Measurements from ENCODE around the gene PACRG. TPM values are rescaled to one million over a fixed set of nuclear protein-coding genes. Genes with fewer than 3 reads are reported as not detected.

Gene PACRG
- total and polyA plus RNA-seq, 2 donors from 2014 or later: 7.4 to 20.0 TPM

- no peak for FAIRE-seq
- no peaks in the 10 kb centered on the region for H3K9me3 ChIP-seq (ENCODE audit: control insufficient read depth in 2 of 3, insufficient read depth in 1 of 3, low read length in 3 of 3)
- H3K4me1 ChIP-seq (ENCODE audit: control insufficient read depth in 2 of 3, insufficient read depth in 2 of 3, low read depth in 1 of 3, low read length in 3 of 3): no peaks in the 10 kb centered on the region
- H3K27me3 ChIP-seq (ENCODE audit: control insufficient read depth, insufficient read depth, low read length): no peaks in the 10 kb centered on the region
- H3K9ac ChIP-seq (ENCODE audit: low read length in 3 of 3): no peak overlapping the region
- no peak overlapping the region for H3K4me3 ChIP-seq (ENCODE audit: low read length in 3 of 3)
- intact Hi-C loops (cut with DNase I): no loop called here
- H3K36me3 ChIP-seq (ENCODE audit: control insufficient read depth in 2 of 3, insufficient read depth in 3 of 3, low read length in 3 of 3): no peaks in the 10 kb centered on the region
- no peak for DNase-seq
- H3K27ac ChIP-seq (ENCODE audit: low read depth in 2 of 2, low read length in 2 of 2): no peak overlapping the region
- TF ChIP-seq, protein P1, sequence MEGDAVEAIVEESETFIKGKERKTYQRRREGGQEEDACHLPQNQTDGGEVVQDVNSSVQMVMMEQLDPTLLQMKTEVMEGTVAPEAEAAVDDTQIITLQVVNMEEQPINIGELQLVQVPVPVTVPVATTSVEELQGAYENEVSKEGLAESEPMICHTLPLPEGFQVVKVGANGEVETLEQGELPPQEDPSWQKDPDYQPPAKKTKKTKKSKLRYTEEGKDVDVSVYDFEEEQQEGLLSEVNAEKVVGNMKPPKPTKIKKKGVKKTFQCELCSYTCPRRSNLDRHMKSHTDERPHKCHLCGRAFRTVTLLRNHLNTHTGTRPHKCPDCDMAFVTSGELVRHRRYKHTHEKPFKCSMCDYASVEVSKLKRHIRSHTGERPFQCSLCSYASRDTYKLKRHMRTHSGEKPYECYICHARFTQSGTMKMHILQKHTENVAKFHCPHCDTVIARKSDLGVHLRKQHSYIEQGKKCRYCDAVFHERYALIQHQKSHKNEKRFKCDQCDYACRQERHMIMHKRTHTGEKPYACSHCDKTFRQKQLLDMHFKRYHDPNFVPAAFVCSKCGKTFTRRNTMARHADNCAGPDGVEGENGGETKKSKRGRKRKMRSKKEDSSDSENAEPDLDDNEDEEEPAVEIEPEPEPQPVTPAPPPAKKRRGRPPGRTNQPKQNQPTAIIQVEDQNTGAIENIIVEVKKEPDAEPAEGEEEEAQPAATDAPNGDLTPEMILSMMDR (IDR thresholded peaks at IDR 0.05; ENCODE audit: borderline replicate concordance, extremely low read depth, insufficient read depth): no peak
Observed at GRCh38 chr6:163118941-163119340, 391.2 kb downstream of the PACRG start.

DNA sequence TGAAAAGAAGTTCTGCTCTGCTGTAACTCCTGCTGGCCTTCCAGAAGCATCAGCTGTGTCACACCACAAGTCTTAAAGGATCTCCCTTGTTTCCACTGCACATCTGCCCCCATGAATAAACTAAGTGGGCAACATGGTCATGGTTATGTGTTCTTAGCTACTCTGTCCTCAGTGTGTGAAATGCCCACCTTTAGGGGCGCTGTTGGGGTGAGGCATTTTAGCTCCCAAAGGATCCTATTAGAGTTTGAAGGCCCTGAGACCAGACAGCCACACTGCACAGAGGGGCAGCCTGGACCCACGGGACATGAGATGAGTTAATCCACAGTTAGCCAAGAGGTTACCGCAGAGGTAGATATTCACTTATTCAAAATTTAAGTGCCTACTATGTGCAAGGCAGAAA, 392.4 kb downstream of the PACRG start:
- Histone ChIP-seq H3K9me3 (ENCODE audit: control insufficient read depth in 2 of 3, insufficient read depth in 1 of 3, low read length in 3 of 3) (no peaks in the 10 kb centered on the region), H3K9ac (ENCODE audit: low read length in 3 of 3) (no peak overlapping the region), H3K27ac (ENCODE audit: low read depth in 2 of 2, low read length in 2 of 2) (no peak overlapping the region), H3K4me1 (ENCODE audit: control insufficient read depth in 2 of 3, insufficient read depth in 2 of 3, low read depth in 1 of 3, low read length in 3 of 3) (no peaks in the 10 kb centered on the region), H3K27me3 (ENCODE audit: control insufficient read depth, insufficient read depth, low read length) (no peaks in the 10 kb centered on the region), H3K4me3 (ENCODE audit: low read length in 3 of 3) (no peak overlapping the region), H3K36me3 (ENCODE audit: control insufficient read depth in 2 of 3, insufficient read depth in 3 of 3, low read length in 3 of 3) (no peaks in the 10 kb centered on the region)
- TF ChIP-seq, protein P1 (IDR thresholded peaks at IDR 0.05; ENCODE audit: borderline replicate concordance, extremely low read depth, insufficient read depth): no peak
- FAIRE-seq (no peak), DNase-seq (no peak)
- intact Hi-C loops (cut with DNase I): no loop called here

- H3K9me3 ChIP-seq (ENCODE audit: control insufficient read depth in 2 of 3, insufficient read depth in 1 of 3, low read length in 3 of 3): no peaks in the 10 kb centered on the region
- FAIRE-seq (no peak), DNase-seq (no peak)
- TF ChIP-seq, protein P1 (IDR thresholded peaks at IDR 0.05; ENCODE audit: borderline replicate concordance, extremely low read depth, insufficient read depth): no peak
- intact Hi-C loops (cut with DNase I): no loop called here
- no peaks in the 10 kb centered on the region for H3K36me3 ChIP-seq (ENCODE audit: control insufficient read depth in 2 of 3, insufficient read depth in 3 of 3, low read length in 3 of 3)
- H3K27ac ChIP-seq (ENCODE audit: low read depth in 2 of 2, low read length in 2 of 2): no peak overlapping the region
- no peaks in the 10 kb centered on the region for H3K27me3 ChIP-seq (ENCODE audit: control insufficient read depth, insufficient read depth, low read length)
- no peak overlapping the region for H3K9ac ChIP-seq (ENCODE audit: low read length in 3 of 3)
- no peaks in the 10 kb centered on the region for H3K4me1 ChIP-seq (ENCODE audit: control insufficient read depth in 2 of 3, insufficient read depth in 2 of 3, low read depth in 1 of 3, low read length in 3 of 3)
- no peak overlapping the region for H3K4me3 ChIP-seq (ENCODE audit: low read length in 3 of 3)
Observed at GRCh38 chr6:163121270-163121669, 393.5 kb downstream of the PACRG start.

- Histone ChIP-seq H3K4me1 (ENCODE audit: control insufficient read depth in 2 of 3, insufficient read depth in 2 of 3, low read depth in 1 of 3, low read length in 3 of 3) (no peaks in the 10 kb centered on the region), H3K27me3 (ENCODE audit: control insufficient read depth, insufficient read depth, low read length) (no peaks in the 10 kb centered on the region), H3K27ac (ENCODE audit: low read depth in 2 of 2, low read length in 2 of 2) (no peak overlapping the region), H3K4me3 (ENCODE audit: low read length in 3 of 3) (no peak overlapping the region), H3K36me3 (ENCODE audit: control insufficient read depth in 2 of 3, insufficient read depth in 3 of 3, low read length in 3 of 3) (no peaks in the 10 kb centered on the region), H3K9me3 (ENCODE audit: control insufficient read depth in 2 of 3, insufficient read depth in 1 of 3, low read length in 3 of 3) (no peaks in the 10 kb centered on the region), H3K9ac (ENCODE audit: low read length in 3 of 3) (no peak overlapping the region)
- intact Hi-C loops (cut with DNase I): no loop called here
- TF ChIP-seq, protein P1 (IDR thresholded peaks at IDR 0.05; ENCODE audit: borderline replicate concordance, extremely low read depth, insufficient read depth): no peak
- FAIRE-seq: no peak
- no peak for DNase-seq
Observed at GRCh38 chr6:163122365-163122764, 394.6 kb downstream of the PACRG start.

All from kidney (tissue), 14 donors.